ENCODE measurements around the gene GNB5. TPM values are rescaled to one million over a fixed set of nuclear protein-coding genes. Genes with fewer than 3 reads are reported as not detected.

GNB5 gene
- total RNA-seq, 1 experiment from 2014 or later, result 29.8 TPM

DNA sequence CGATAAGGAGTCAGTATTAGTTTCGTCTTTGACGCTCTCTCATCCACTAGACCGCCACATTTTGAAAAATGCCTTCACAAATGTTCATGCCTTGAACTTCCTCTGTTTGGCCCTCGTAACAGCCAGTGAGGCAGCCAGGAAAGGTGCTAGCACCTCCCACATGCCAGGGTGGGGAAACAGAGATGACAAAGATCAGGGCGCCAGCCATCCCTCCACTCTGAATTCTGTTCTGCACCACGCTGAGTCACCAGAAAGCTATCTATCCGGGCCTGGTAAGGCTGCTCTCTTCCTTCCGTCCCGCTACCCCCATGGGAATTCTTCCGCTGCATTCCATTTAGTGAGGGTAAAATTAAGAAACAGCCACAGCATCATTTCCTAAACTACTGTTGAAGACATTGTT, 47.3 kb downstream of the GNB5 start:
- H3K27me3 Mint-ChIP-seq (ENCODE audit: low read depth), result no peaks in the 10 kb centered on the region
- H3K27ac Mint-ChIP-seq, result peak overlapping the region in 1 of 3 experiments; percentile 87; a peak in 1 of 7 replicates
- peaks cover 4 to 5% of the 10 kb centered on the region in 2 experiments for H3K9me3 Mint-ChIP-seq
- no peak overlapping the region for H3K4me3 Mint-ChIP-seq
- Histone ChIP-seq H3K27me3 (ENCODE audit: insufficient read depth, low read length) (no peaks in the 10 kb centered on the region), H3K56ac (ENCODE audit: insufficient read length, low read depth, low read length) (no peak overlapping the region), H3K4me2 (ENCODE audit: insufficient read depth, insufficient read length, low read length) (no peak overlapping the region), H4K5ac (ENCODE audit: insufficient read length, low read depth, low read length) (no peak overlapping the region), H3K9ac (ENCODE audit: extremely low read depth, insufficient read length, low read length) (no peak overlapping the region), H2BK120ac (ENCODE audit: low read depth, low read length, poor library complexity, severe bottlenecking) (no peak overlapping the region), H3K23me2 (ENCODE audit: insufficient read length, low read depth, low read length, poor library complexity, severe bottlenecking) (no peaks in the 10 kb centered on the region), H3K79me1 (ENCODE audit: insufficient read depth, low read depth, low read length, poor library complexity, severe bottlenecking) (no peaks in the 10 kb centered on the region), H3K18ac (ENCODE audit: insufficient read length, low read depth, low read length) (no peak overlapping the region), H3T11ph (ENCODE audit: low read length) (no peak overlapping the region), H3K14ac (ENCODE audit: insufficient read depth, low read length) (no peak overlapping the region), H3K23ac (ENCODE audit: insufficient read length, low read depth, low read length) (no peak overlapping the region), H3K4me1 (ENCODE audit: insufficient read depth, low read length) (no peaks in the 10 kb centered on the region), H2AFZ (ENCODE audit: low read length) (no peak overlapping the region), H3K79me2 (ENCODE audit: insufficient read depth, low read length) (no peaks in the 10 kb centered on the region), H4K20me1 (ENCODE audit: control insufficient read depth, insufficient read depth, insufficient read length) (no peaks in the 10 kb centered on the region), H2BK12ac (ENCODE audit: insufficient read length, low read depth, low read length) (no peak overlapping the region), H3K27ac (ENCODE audit: insufficient read length, low read depth, low read length) (no peak overlapping the region), H2BK5ac (ENCODE audit: insufficient read length, low read length) (no peak overlapping the region), H3K4ac (ENCODE audit: low read depth, low read length) (no peak overlapping the region), H2AK5ac (ENCODE audit: insufficient read length, low read length) (no peak overlapping the region), H2BK20ac (ENCODE audit: low read depth, low read length, poor library complexity, severe bottlenecking) (no peak overlapping the region), H4K8ac (replicated peaks; ENCODE audit: insufficient read length, low read depth, low read length) (no peak overlapping the region), H2BK15ac (ENCODE audit: low read depth, low read length) (no peak overlapping the region), H4K91ac (ENCODE audit: insufficient read length, low read depth, low read length) (no peak overlapping the region), H3K9me3 (ENCODE audit: control insufficient read depth, low read depth, low read length) (no peaks in the 10 kb centered on the region)
- DNase-seq, result no peak
- peaks cover 20 to 39% (median 30%) of the 10 kb centered on the region in 3 experiments for H3K36me3 Mint-ChIP-seq (ENCODE audit: insufficient read depth in 1 of 3, low read depth in 3 of 3)
- no CpG with 5 or more reads among the region's 11 CpGs for WGBS (ENCODE audit: extremely low coverage, insufficient read length, low lambda C conversion rate)
- H3K4me1 Mint-ChIP-seq, result peaks cover 15 to 16% of the 10 kb centered on the region in 2 experiments
- TF ChIP-seq CTCF (conservative IDR thresholded peaks at IDR 0.05), result no peak

Data from H9 (cell line).